ENCODE measurements around the gene BRINP2.

DNA sequence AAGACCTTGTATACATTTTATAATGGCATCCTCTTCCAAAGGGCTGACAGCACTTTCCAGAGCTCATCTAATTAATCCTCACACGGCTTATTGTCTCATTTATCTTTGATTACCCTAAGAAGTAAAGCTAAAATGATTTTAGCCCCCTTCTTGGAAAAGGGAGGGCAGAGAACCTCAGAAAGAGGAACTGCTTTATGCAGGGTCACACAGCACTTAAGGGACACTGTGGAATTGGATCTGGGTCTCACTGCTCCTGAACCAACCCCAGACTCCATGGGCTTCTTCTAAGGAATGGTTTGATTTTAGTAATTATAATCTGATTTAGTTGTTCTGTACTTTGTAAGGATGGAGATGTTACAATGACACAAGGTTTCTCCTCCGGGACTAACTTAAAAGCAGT, 3.2 kb downstream of the BRINP2 start:
- TF ChIP-seq EP300 (IDR thresholded peaks at IDR 0.05): no peak
- TF ChIP-seq, protein P1, sequence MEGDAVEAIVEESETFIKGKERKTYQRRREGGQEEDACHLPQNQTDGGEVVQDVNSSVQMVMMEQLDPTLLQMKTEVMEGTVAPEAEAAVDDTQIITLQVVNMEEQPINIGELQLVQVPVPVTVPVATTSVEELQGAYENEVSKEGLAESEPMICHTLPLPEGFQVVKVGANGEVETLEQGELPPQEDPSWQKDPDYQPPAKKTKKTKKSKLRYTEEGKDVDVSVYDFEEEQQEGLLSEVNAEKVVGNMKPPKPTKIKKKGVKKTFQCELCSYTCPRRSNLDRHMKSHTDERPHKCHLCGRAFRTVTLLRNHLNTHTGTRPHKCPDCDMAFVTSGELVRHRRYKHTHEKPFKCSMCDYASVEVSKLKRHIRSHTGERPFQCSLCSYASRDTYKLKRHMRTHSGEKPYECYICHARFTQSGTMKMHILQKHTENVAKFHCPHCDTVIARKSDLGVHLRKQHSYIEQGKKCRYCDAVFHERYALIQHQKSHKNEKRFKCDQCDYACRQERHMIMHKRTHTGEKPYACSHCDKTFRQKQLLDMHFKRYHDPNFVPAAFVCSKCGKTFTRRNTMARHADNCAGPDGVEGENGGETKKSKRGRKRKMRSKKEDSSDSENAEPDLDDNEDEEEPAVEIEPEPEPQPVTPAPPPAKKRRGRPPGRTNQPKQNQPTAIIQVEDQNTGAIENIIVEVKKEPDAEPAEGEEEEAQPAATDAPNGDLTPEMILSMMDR (IDR thresholded peaks at IDR 0.05): no peak
- TF ChIP-seq POLR2A (IDR thresholded peaks at IDR 0.05): no peak
- TF ChIP-seq POLR2AphosphoS5 (IDR thresholded peaks at IDR 0.05): no peak

All from sigmoid colon (tissue), 4 donors.